CD4-positive, CD25-positive, alpha-beta regulatory T cell (primary cell): ENCODE data around the gene DHX32. TPM values are rescaled to one million over a fixed set of nuclear protein-coding genes. Genes with fewer than 3 reads are reported as not detected.

ENCODE experiments used
- ATAC-seq, 2 donors: fragments of 150-1000 bp; cut with Tn5 transposase; one replicate each; pipeline ENCODE4 v1.10.0; 2021; ENCODE audit warnings: low read depth in 2 of 2, moderate number of reproducible peaks in 2 of 2, moderate library complexity in 1 of 2
- DNase-seq, 3 donors: peaks; one replicate each; pipeline versions ENCODE4 v3.0.0 to v3.0.0-alpha.2; 2012 to 2022; ENCODE audit warnings: mixed read lengths in 1 of 3
- H3K27ac ChIP-seq: one replicate; pipeline ENCODE4 v1.7.0; 2013; ENCODE audit warnings: mild to moderate bottlenecking, low read length; ENCODE audit not compliant: insufficient read depth, poor library complexity, severe bottlenecking
- H3K27me3 ChIP-seq: one replicate; pipeline ENCODE4 v1.7.0; 2013; ENCODE audit warnings: low read length; ENCODE audit not compliant: control insufficient read depth, insufficient read depth
- H3K36me3 ChIP-seq: one replicate; pipeline ENCODE4 v1.7.0; 2013; ENCODE audit warnings: mild to moderate bottlenecking, low read length, moderate library complexity; ENCODE audit not compliant: control insufficient read depth, insufficient read depth
- H3K4me1 ChIP-seq: 2 replicates; pipeline ENCODE4 v1.7.0; 2013; ENCODE audit warnings: mild to moderate bottlenecking, low read length; ENCODE audit not compliant: insufficient read depth, control insufficient read depth, poor library complexity, severe bottlenecking
- H3K4me3 ChIP-seq: one replicate; pipeline ENCODE4 v1.7.0; 2013; ENCODE audit warnings: low read depth, mild to moderate bottlenecking, low read length, moderate library complexity
- H3K9me3 ChIP-seq, 2 experiments: 1 replicate in 1 of 2; 2 replicates in 1 of 2; pipeline ENCODE4 v1.7.0; 2013; ENCODE audit warnings: low read length in 2 of 2, mild to moderate bottlenecking in 1 of 2, moderate library complexity in 1 of 2; ENCODE audit not compliant: control insufficient read depth in 2 of 2
- H3K27ac Mint-ChIP-seq, 3 donors: one replicate each; pipeline ENCODE4 v1.8.0; 2020 to 2022; ENCODE audit warnings: mild to moderate bottlenecking in 3 of 3, mixed read lengths in 3 of 3, moderate library complexity in 2 of 3
- H3K27me3 Mint-ChIP-seq: one replicate; pipeline ENCODE4 v1.8.0; 2022; ENCODE audit warnings: mild to moderate bottlenecking, mixed read lengths
- H3K36me3 Mint-ChIP-seq: one replicate; pipeline ENCODE4 v1.8.0; 2020; ENCODE audit warnings: mixed read lengths
- H3K4me1 Mint-ChIP-seq, 4 donors: one replicate each; pipeline ENCODE4 v1.8.0; 2020 to 2022; ENCODE audit warnings: mixed read lengths in 4 of 4, mild to moderate bottlenecking in 1 of 4
- H3K4me3 Mint-ChIP-seq, 4 donors: one replicate each; pipeline ENCODE4 v1.8.0; 2020 to 2022; ENCODE audit warnings: mild to moderate bottlenecking in 4 of 4, mixed read lengths in 4 of 4, moderate library complexity in 3 of 4
- H3K9me3 Mint-ChIP-seq, 7 donors: one replicate each; pipeline ENCODE4 v1.8.0; 2020 to 2022; ENCODE audit warnings: mixed read lengths in 7 of 7, mild to moderate bottlenecking in 3 of 7, moderate library complexity in 2 of 7
- polyA plus RNA-seq, 4 donors: library from polyadenylated mRNA; unstranded; fragments of 300-500 nt; fragmentation: Illumina TruSeq; gene quantifications; one replicate each; pipeline ENCODE4 v1.2.3, GENCODE V29; 2021
- total RNA-seq: library from RNA; stranded (reverse); gene quantifications from one replicate; pipeline ENCODE4 v1.2.3, GENCODE V29; 2022

DHX32 gene
- total and polyA plus RNA-seq, 5 donors from 2014 or later: 1.8 to 13.5 (median 10.3) TPM

GRCh38 chr10:125824736-125825135 lies 56.4 kb downstream of the DHX32 start:
- no peaks in the 10 kb centered on the region for H3K27me3 Mint-ChIP-seq
- no peak for ATAC-seq
- Histone ChIP-seq H3K36me3 (peaks cover 30% of the 10 kb centered on the region), H3K27me3 (no peaks in the 10 kb centered on the region), H3K27ac (no peak overlapping the region), H3K4me3 (peak overlapping the region; percentile 100), H3K9me3 (no peaks in the 10 kb centered on the region), H3K4me1 (peaks cover 34% of the 10 kb centered on the region)
- DNase-seq: no peak
- H3K4me1 Mint-ChIP-seq: peaks cover 20 to 31% (median 24%) of the 10 kb centered on the region in 4 donors
- H3K36me3 Mint-ChIP-seq: peaks cover 21% of the 10 kb centered on the region
- H3K4me3 Mint-ChIP-seq: no peak overlapping the region
- no peak overlapping the region for H3K27ac Mint-ChIP-seq
- no peaks in the 10 kb centered on the region for H3K9me3 Mint-ChIP-seq

- Histone ChIP-seq H3K4me3 (peak overlapping the region; percentile 100), H3K4me1 (peaks cover 34% of the 10 kb centered on the region), H3K27ac (peak overlapping the region; percentile 88), H3K27me3 (no peaks in the 10 kb centered on the region), H3K36me3 (peaks cover 20% of the 10 kb centered on the region), H3K9me3 (no peaks in the 10 kb centered on the region)
- DNase-seq: peak in 2 of 3 donors; percentile 20 to 21
- no peak for ATAC-seq
- peaks cover 13% of the 10 kb centered on the region for H3K36me3 Mint-ChIP-seq
- H3K4me1 Mint-ChIP-seq: peaks cover 20 to 27% (median 24%) of the 10 kb centered on the region in 4 donors
- no peak overlapping the region for H3K4me3 Mint-ChIP-seq
- H3K27ac Mint-ChIP-seq: no peak overlapping the region
- no peaks in the 10 kb centered on the region for H3K9me3 Mint-ChIP-seq
- H3K27me3 Mint-ChIP-seq: no peaks in the 10 kb centered on the region
Measured at GRCh38 chr10:125823663-125824251, 57.3 kb downstream of the DHX32 start.

GRCh38 chr10:125822878-125823662 lies 58.0 kb downstream of the DHX32 start, which contains the start of the genes BCCIP and UROS:
Gene BCCIP, plus strand, starts transcription at chr10:125823546. Its CDS starts 12 bp downstream, at chr10:125823558.
Gene UROS, minus strand, starts transcription at chr10:125823258. Its CDS starts 6,759 bp downstream, at chr10:125816499.
- H3K27ac ChIP-seq: peak within 1 kb of the TSS; percentile 88
- H3K27me3 ChIP-seq: no peaks in the 10 kb centered on the region
- Mint-ChIP-seq H3K4me1 (peaks cover 18 to 30% (median 24%) of the 10 kb centered on the region in 4 donors), H3K27me3 (no peaks in the 10 kb centered on the region), H3K36me3 (peaks cover 8% of the 10 kb centered on the region), H3K27ac (peak within 1 kb of the TSS in 2 of 3 donors; percentile 14 to 51), H3K9me3 (no peaks in the 10 kb centered on the region), H3K4me3 (peak within 1 kb of the TSS in 3 of 4 donors; percentile 85 to 92 (median 86))
- peaks cover 13% of the 10 kb centered on the region for H3K36me3 ChIP-seq
- DNase-seq (peak; percentile 86 to 96 (median 94)), ATAC-seq (peak; percentile 85 to 88)
- no peaks in the 10 kb centered on the region for H3K9me3 ChIP-seq
- H3K4me1 ChIP-seq: peaks cover 34% of the 10 kb centered on the region
- H3K4me3 ChIP-seq: peak within 1 kb of the TSS; percentile 100

GRCh38 chr10:125820701-125821100 lies 60.4 kb downstream of the DHX32 start:
- no peak for ATAC-seq
- no peaks in the 10 kb centered on the region for H3K27me3 Mint-ChIP-seq
- H3K27ac ChIP-seq: no peak overlapping the region

GRCh38 chr10:125817337-125817946 lies 63.6 kb downstream of the DHX32 start:
- no peaks in the 10 kb centered on the region for H3K27me3 Mint-ChIP-seq
- peaks cover 9 to 35% (median 16%) of the 10 kb centered on the region in 4 donors for H3K4me1 Mint-ChIP-seq
- peaks cover 22% of the 10 kb centered on the region for H3K36me3 Mint-ChIP-seq
- H3K4me3 Mint-ChIP-seq: no peak overlapping the region
- Histone ChIP-seq H3K27me3 (no peaks in the 10 kb centered on the region), H3K4me3 (no peak overlapping the region), H3K27ac (no peak overlapping the region), H3K4me1 (peaks cover 8% of the 10 kb centered on the region), H3K9me3 (no peaks in the 10 kb centered on the region), H3K36me3 (peaks cover 31% of the 10 kb centered on the region)
- no peak for DNase-seq
- H3K27ac Mint-ChIP-seq: no peak overlapping the region
- ATAC-seq: no peak
- H3K9me3 Mint-ChIP-seq: no peaks in the 10 kb centered on the region

More at GRCh38 chr10:125820701-125821100, 60.4 kb downstream of the DHX32 start:
- no peaks in the 10 kb centered on the region for H3K27me3 ChIP-seq
- no peaks in the 10 kb centered on the region for H3K9me3 Mint-ChIP-seq
- H3K9me3 ChIP-seq: no peaks in the 10 kb centered on the region
- H3K4me3 Mint-ChIP-seq: peak overlapping the region in 2 of 4 donors; percentile 71 to 74
- H3K4me3 ChIP-seq: no peak overlapping the region
- no peak for DNase-seq
- H3K27ac Mint-ChIP-seq: peak overlapping the region in 1 of 3 donors; percentile 73
- peaks cover 12 to 33% (median 18%) of the 10 kb centered on the region in 4 donors for H3K4me1 Mint-ChIP-seq
- H3K36me3 Mint-ChIP-seq: no peaks in the 10 kb centered on the region
- peaks cover 34% of the 10 kb centered on the region for H3K4me1 ChIP-seq
- peaks cover 8% of the 10 kb centered on the region for H3K36me3 ChIP-seq

GRCh38 chr10:125816548-125816947 lies 64.5 kb downstream of the DHX32 start:
- no peaks in the 10 kb centered on the region for H3K9me3 ChIP-seq
- no peaks in the 10 kb centered on the region for H3K4me1 ChIP-seq
- peaks cover 26% of the 10 kb centered on the region for H3K36me3 Mint-ChIP-seq
- no peak overlapping the region for H3K27ac ChIP-seq
- ATAC-seq (no peak), DNase-seq (no peak)
- H3K9me3 Mint-ChIP-seq: no peaks in the 10 kb centered on the region
- H3K4me3 ChIP-seq: no peak overlapping the region
- no peaks in the 10 kb centered on the region for H3K27me3 Mint-ChIP-seq
- H3K36me3 ChIP-seq: peaks cover 36% of the 10 kb centered on the region
- H3K27ac Mint-ChIP-seq: peak overlapping the region in 1 of 3 donors; percentile 59
- H3K4me3 Mint-ChIP-seq: no peak overlapping the region
- no peaks in the 10 kb centered on the region for H3K27me3 ChIP-seq
- peaks cover 5 to 29% (median 12%) of the 10 kb centered on the region in 4 donors for H3K4me1 Mint-ChIP-seq

- Mint-ChIP-seq H3K9me3 (no peaks in the 10 kb centered on the region), H3K4me3 (no peak overlapping the region), H3K4me1 (peaks cover under 1 to 21% (median 8%) of the 10 kb centered on the region in 4 donors), H3K36me3 (peaks cover 30% of the 10 kb centered on the region), H3K27ac (peak overlapping the region in 1 of 3 donors; percentile 74), H3K27me3 (no peaks in the 10 kb centered on the region)
- H3K27me3 ChIP-seq: no peaks in the 10 kb centered on the region
- H3K9me3 ChIP-seq: no peaks in the 10 kb centered on the region
- no peak overlapping the region for H3K4me3 ChIP-seq
- peaks cover 37% of the 10 kb centered on the region for H3K36me3 ChIP-seq
- H3K4me1 ChIP-seq: no peaks in the 10 kb centered on the region
- DNase-seq (no peak), ATAC-seq (no peak)
- no peak overlapping the region for H3K27ac ChIP-seq
Measured at GRCh38 chr10:125815764-125816163, 65.3 kb downstream of the DHX32 start.
